GM21528 (cell line): ENCODE data around the gene SLC9A2.

Experiments used
- ATAC-seq: cut with Tn5 transposase; IDR thresholded peaks from one replicate; pipeline ENCODE4 v1.9.1; 2021; ENCODE audit warnings: mild to moderate bottlenecking, moderate library complexity; ENCODE audit not compliant: unreplicated experiment, low FRiP score

Gene SLC9A2

GRCh38 chr2:102618452-102619413 lies 620 bp upstream of the SLC9A2 start:
- ATAC-seq, result no peak

- no peak for ATAC-seq
Observed at GRCh38 chr2:102620332-102620731, 979 bp downstream of the SLC9A2 start.

DNA sequence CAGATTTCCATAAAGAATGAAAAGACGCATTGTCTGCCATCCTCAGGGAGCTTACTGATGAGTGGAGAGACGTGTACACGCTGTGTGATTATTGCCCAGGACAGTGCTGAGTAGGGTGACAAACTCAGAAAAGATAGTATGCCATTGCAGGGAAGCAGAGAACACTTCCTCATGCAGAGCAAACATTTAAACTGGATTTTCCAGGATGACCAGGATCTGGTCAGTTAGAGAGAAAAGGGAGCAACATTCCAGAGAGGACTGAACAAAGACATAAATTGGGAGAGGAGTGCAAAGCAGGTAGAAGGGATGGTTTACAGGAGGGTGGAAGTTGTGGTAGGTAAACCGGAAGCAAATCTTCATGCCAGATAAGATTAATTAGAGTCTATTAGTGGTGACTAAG lies 2.3 kb downstream of the SLC9A2 start:
- ATAC-seq, result no peak

DNA sequence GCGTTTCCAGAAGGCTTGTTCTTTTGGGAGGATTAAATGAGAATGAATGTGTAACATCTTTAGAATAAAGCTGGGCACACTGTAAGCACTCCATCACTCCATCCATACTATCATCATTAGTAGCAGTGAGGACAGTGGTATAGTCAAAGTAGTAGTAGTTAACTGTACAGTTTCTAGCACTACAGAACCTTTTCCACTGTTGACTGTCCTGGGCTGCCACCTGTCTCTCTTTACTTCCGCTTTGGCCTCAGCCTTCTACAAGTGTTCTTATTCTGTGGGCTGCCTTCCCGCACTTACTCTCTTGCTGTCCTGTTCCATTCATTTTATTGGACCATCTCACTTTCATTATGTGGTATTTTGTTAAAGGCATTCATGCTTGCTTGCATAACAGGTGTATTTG lies 3.3 kb downstream of the SLC9A2 start:
- ATAC-seq, result no peak

DNA sequence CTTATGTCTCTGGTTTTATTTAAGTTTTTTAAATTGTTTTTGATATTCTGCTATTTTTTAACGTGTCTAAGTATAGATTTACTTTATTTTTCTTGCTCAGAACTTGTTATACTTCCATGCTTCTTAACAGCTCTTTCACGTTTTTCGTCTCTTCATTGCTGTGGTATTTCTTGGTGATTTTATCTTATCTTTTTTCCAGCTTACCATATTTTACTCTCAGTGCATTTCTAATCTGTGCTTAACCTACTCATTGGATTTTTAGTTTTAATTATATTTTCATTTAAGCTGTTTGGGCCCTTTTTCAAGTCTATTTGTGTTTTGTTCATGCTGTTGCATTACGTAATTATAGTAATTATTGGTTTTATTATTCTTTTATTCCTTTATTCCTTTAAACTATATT lies 11.1 kb downstream of the SLC9A2 start:
- ATAC-seq, result no peak

- ATAC-seq, result no peak
Observed at GRCh38 chr2:102632380-102633175, 13.2 kb downstream of the SLC9A2 start.

- ATAC-seq, result no peak
Observed at GRCh38 chr2:102634831-102635241, 15.5 kb downstream of the SLC9A2 start.

DNA sequence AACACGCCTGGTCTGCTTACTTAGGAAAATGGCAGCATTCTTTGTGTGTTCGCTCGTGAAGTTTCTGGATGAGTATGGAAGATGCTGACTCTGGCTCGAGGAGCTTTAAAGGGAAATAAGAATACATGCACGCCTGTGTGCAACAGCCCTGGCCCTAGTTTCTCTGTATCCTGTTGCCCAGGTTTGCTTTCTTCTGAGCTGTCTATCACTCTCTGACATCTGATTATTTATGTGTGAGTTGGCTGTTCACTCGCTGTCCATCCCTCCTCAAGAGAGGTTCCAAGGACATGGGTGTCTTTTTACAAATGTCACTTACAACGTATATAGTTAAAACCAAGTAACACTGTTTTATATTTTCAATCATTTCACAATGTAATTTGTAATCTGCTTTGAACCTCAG lies 16.0 kb downstream of the SLC9A2 start:
- ATAC-seq, result no peak

- no peak for ATAC-seq
Observed at GRCh38 chr2:102636283-102636907, 17.0 kb downstream of the SLC9A2 start.

- no peak for ATAC-seq
Observed at GRCh38 chr2:102637358-102637757, 18.0 kb downstream of the SLC9A2 start.

- ATAC-seq, result no peak
Observed at GRCh38 chr2:102639429-102639828, 20.1 kb downstream of the SLC9A2 start.

GRCh38 chr2:102652126-102652525 lies 32.8 kb downstream of the SLC9A2 start:
- no peak for ATAC-seq

DNA sequence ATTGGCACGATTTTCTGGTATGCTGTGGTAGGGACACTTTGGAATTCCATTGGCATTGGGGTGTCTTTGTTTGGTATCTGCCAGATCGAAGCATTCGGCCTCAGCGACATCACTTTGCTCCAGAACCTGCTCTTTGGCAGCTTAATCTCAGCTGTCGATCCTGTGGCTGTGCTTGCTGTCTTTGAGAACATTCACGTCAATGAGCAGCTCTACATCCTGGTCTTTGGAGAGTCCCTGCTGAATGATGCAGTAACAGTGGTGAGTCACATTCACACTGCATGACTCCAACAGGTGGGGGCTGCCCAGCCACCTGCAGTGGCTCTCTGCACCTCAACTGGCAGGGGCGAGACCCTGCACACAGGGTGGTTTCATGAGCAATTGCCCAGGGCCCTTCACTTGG lies 38.4 kb downstream of the SLC9A2 start:
- no peak for ATAC-seq

DNA sequence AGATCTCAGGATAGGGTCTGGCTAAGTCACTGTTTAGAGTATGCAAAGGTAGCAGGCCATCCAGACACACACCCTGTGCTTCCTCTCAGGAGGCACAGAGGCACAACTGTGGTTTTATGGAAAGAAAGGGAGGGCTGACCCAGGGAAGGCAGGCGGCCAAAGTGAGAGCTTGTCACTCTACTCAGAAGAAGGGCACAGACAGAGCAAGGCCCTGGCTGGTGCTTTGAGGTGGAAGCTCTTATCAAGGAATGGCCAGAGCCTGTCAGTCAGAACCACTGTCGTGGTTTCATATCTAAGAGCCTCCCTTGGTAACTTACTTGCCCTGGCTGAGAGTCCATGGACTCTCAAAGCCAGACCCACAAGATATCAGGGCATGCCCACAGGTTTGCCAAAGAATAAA lies 40.7 kb downstream of the SLC9A2 start:
- no peak for ATAC-seq

DNA sequence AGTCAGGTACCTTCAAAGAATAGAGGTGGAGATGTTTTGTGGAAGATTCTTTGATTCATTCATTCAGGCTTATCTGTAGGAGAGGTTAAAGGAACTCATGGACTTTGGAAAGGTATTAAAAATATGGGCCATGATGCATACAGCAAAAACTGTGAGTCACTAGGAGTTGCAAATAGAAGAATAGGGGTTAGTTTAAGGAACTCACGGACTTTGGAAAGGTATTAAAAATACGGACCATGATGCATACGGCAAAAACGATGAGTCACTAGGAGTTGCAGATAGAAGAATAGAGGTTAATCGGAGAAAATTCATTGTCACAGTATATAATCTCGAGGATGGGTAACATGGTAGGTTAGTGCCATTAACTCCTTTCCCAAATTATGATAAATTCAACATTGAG lies 41.2 kb downstream of the SLC9A2 start:
- no peak for ATAC-seq

DNA sequence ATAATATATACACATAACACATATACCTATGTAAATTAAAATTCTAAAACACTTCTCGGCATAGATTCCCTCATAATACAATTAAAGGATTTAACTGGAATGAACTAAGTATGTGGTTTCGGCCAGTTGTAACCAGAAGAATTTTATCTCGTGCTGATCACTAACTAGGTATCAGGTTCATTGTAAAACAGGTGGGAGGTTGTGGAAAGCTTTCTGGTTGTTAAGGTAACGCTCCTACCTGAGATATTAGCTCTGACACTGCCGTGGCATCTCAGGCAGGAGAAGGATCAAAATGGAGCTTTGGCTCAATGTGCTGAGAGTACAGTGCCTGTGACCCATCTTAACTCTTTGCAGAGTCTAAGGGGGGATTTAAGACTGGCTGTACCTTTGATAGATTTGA lies 42.5 kb downstream of the SLC9A2 start:
- no peak for ATAC-seq

GRCh38 chr2:102662833-102663232 lies 43.5 kb downstream of the SLC9A2 start:
- ATAC-seq, result no peak

DNA sequence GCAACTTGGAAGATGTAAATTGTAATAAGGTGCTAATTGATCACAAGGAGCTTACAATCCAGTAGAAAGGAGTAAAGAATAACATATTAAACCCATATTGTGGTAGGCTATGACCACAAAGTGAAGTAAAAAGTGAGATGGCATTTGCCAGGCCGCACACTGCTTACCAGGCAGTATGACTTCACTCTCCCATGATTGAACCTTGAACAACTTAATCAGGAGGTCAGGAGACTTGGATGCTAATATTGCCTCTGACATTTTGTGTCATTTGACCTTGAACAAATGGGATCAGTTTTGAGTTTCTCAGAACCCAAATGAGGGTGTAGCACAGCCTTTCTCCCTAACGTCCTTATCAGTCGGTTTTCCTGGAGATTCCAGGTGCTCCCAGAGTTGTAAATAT lies 44.0 kb downstream of the SLC9A2 start:
- no peak for ATAC-seq

- ATAC-seq, result no peak
Observed at GRCh38 chr2:102664471-102664909, 45.1 kb downstream of the SLC9A2 start.

GRCh38 chr2:102667072-102667471 lies 47.7 kb downstream of the SLC9A2 start:
- ATAC-seq, result no peak

DNA sequence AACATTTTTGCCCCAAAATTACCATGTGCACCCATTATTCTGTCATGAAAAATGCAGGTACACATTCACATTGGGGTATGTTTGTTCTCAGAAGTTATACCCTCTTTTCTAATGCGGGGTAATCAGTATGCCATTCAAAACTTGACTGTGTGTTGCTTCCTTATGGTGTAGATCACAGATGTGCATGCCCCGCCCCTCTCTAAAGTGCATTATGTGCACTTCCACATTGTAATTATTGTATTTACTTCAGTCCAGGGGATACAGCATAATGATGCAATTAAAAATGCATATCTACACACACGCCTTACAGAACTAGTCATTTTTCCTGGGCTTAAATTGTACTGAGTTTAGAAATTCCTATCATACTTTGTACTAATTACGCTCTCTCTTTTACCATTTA lies 48.8 kb downstream of the SLC9A2 start:
- no peak for ATAC-seq
